H1 (cell line): ENCODE measurements around the gene CACNA1C. TPM values are rescaled to one million over a fixed set of nuclear protein-coding genes. Genes with fewer than 3 reads are reported as not detected.

Source experiments
- CTCF ChIA-PET: fragments of 300-600 bp; sonication (Branson Sonifier 250); formaldehyde crosslinking; loops from one replicate; lab custom pipeline; 2021; ENCODE audit not compliant: partially characterized antibody; lab: Charles Lee
- POLR2A ChIA-PET: fragments of 300-600 bp; sonication (Branson Sonifier 250); formaldehyde crosslinking; loops from one replicate; lab custom pipeline; 2021; ENCODE audit warnings: inconsistent platforms; ENCODE audit not compliant: partially characterized antibody; lab: Charles Lee
- DNase-seq, 2 experiments: peaks; one replicate each; pipeline versions ENCODE4 v3.0.0 to v3.0.0-alpha.2; 2010 to 2022; ENCODE audit warnings: low spot score in 2 of 2, low read depth in 1 of 2, mixed read lengths in 1 of 2
- FAIRE-seq: peaks from 2 replicates; lab custom pipeline; 2011; peaks lifted over from hg19 to GRCh38; lab: Jason Lieb, UNC
- H2AFZ ChIP-seq: 2 replicates; pipeline ENCODE4 v1.8.1; 2012; ENCODE audit warnings: low read length, inconsistent platforms
- H2AK5ac ChIP-seq: 2 replicates; pipeline ENCODE4 v1.6.1; 2013; ENCODE audit warnings: low read depth, low read length
- H2BK120ac ChIP-seq: replicated peaks from 2 replicates; pipeline ENCODE3; 2013; ENCODE audit warnings: low read depth, low read length, inconsistent platforms
- H2BK12ac ChIP-seq: 2 replicates; pipeline ENCODE4 v1.6.1; 2013; ENCODE audit warnings: low read depth, low read length
- H2BK15ac ChIP-seq: 2 replicates; pipeline ENCODE4 v1.6.1; 2013; ENCODE audit warnings: low read length
- H2BK20ac ChIP-seq: 2 replicates; pipeline ENCODE4 v1.6.1; 2013; ENCODE audit warnings: low read length
- H2BK5ac ChIP-seq: 2 replicates; pipeline ENCODE4 v1.6.1; 2013; ENCODE audit warnings: low read depth, low read length
- H3K14ac ChIP-seq: 2 replicates; pipeline ENCODE4 v1.6.1; 2013; ENCODE audit warnings: inconsistent platforms; ENCODE audit not compliant: insufficient read length
- H3K18ac ChIP-seq: 2 replicates; pipeline ENCODE4 v1.6.1; 2013; ENCODE audit warnings: low read length; ENCODE audit errors: extremely low read depth
- H3K23ac ChIP-seq: 2 replicates; pipeline ENCODE4 v1.6.1; 2013; ENCODE audit warnings: inconsistent platforms; ENCODE audit not compliant: insufficient read length
- H3K23me2 ChIP-seq: 2 replicates; pipeline ENCODE4 v1.6.1; 2013; ENCODE audit warnings: low read depth, low read length
- H3K27ac ChIP-seq: 2 replicates; pipeline ENCODE4 v1.6.1; 2011; ENCODE audit warnings: low read depth, low read length, inconsistent platforms
- H3K27me3 ChIP-seq, 4 experiments: replicated peaks in 1 of 4; 1 replicate in 1 of 4; 2 replicates in 3 of 4; pipeline versions ENCODE4 v1.6.1 to v1.8.1; 2011 to 2013; ENCODE audit warnings: low read length in 3 of 4, mild to moderate bottlenecking in 3 of 4, inconsistent platforms in 2 of 4, mixed read lengths in 2 of 4, moderate library complexity in 1 of 4; ENCODE audit not compliant: control insufficient read depth in 3 of 4, insufficient read depth in 3 of 4; ENCODE audit errors: extremely low read depth in 1 of 4
- H3K36me3 ChIP-seq, 4 experiments: 2 replicates each; pipeline versions ENCODE4 v1.6.1 to v1.8.1; 2011 to 2013; ENCODE audit warnings: mild to moderate bottlenecking in 4 of 4, low read length in 3 of 4, moderate library complexity in 2 of 4, control low read depth in 1 of 4, inconsistent platforms in 1 of 4; ENCODE audit not compliant: insufficient read depth in 4 of 4, control insufficient read depth in 2 of 4
- H3K4ac ChIP-seq: replicated peaks from 2 replicates; pipeline ENCODE3; 2013; ENCODE audit warnings: low read length, low read depth, mixed read lengths, inconsistent platforms; ENCODE audit not compliant: insufficient read length
- H3K4me1 ChIP-seq, 4 experiments: replicated peaks in 1 of 4; 1 replicate in 1 of 4; 2 replicates in 3 of 4; pipeline versions ENCODE4 v1.6.1 to v1.8.1; 2011 to 2013; ENCODE audit warnings: low read length in 3 of 4, inconsistent platforms in 2 of 4, mixed read lengths in 1 of 4; ENCODE audit not compliant: insufficient read depth in 4 of 4, control insufficient read depth in 3 of 4
- H3K4me2 ChIP-seq, 2 experiments: 2 replicates each; pipeline versions ENCODE4 v1.6.1 to v1.8.1; 2011 to 2013; ENCODE audit warnings: low read depth in 2 of 2, low read length in 2 of 2, control low read depth in 1 of 2, inconsistent platforms in 1 of 2, mild to moderate bottlenecking in 1 of 2; ENCODE audit not compliant: insufficient read depth in 1 of 2
- H3K4me3 ChIP-seq, 4 experiments: fragments of 200-600, 300-600 bp in 1 of 4; sonication (generic), shearing (Covaris generic), sonication (Bioruptor Twin) in 1 of 4; 2 replicates each; pipeline versions ENCODE4 v1.5.1 to v1.8.1; 2011 to 2016; ENCODE audit warnings: low read length in 4 of 4, low read depth in 3 of 4, control low read depth in 2 of 4, inconsistent platforms in 2 of 4, mild to moderate bottlenecking in 2 of 4, mixed read lengths in 1 of 4, moderate library complexity in 1 of 4; ENCODE audit not compliant: insufficient read depth in 2 of 4; ENCODE audit errors: extremely low read depth in 1 of 4
- H3K56ac ChIP-seq: replicated peaks from 2 replicates; pipeline ENCODE3; 2013; ENCODE audit warnings: low read depth, mild to moderate bottlenecking, mixed read lengths, low read length, inconsistent platforms; ENCODE audit not compliant: insufficient read length
- H3K79me1 ChIP-seq: 2 replicates; pipeline ENCODE4 v1.6.1; 2013; ENCODE audit warnings: low read depth, low read length, control low read depth
- H3K79me2 ChIP-seq, 2 experiments: 2 replicates each; pipeline versions ENCODE4 v1.6.1 to v1.8.1; 2012 to 2013; ENCODE audit warnings: low read length in 2 of 2, mild to moderate bottlenecking in 2 of 2, inconsistent platforms in 1 of 2; ENCODE audit not compliant: insufficient read depth in 2 of 2, control insufficient read depth in 1 of 2
- H3K9ac ChIP-seq, 4 experiments: replicated peaks in 1 of 4; 1 replicate in 1 of 4; 2 replicates in 3 of 4; pipeline versions ENCODE4 v1.6.1 to v1.8.1; 2011 to 2013; ENCODE audit warnings: low read depth in 3 of 4, low read length in 3 of 4, control low read depth in 2 of 4, mild to moderate bottlenecking in 2 of 4, moderate library complexity in 2 of 4, inconsistent platforms in 1 of 4; ENCODE audit errors: extremely low read depth in 1 of 4
- H3K9me3 ChIP-seq, 2 experiments: 2 replicates each; pipeline versions ENCODE4 v1.6.1 to v1.8.1; 2012 to 2013; ENCODE audit warnings: mild to moderate bottlenecking in 2 of 2, moderate library complexity in 2 of 2, control low read depth in 1 of 2, inconsistent platforms in 1 of 2, low read depth in 1 of 2, low read length in 1 of 2, mixed read lengths in 1 of 2; ENCODE audit not compliant: insufficient read depth in 2 of 2
- H4K20me1 ChIP-seq, 2 experiments: replicated peaks in 1 of 2; 2 replicates each; pipeline versions ENCODE3 to v1.8.1; 2011 to 2013; ENCODE audit warnings: inconsistent platforms in 2 of 2, low read length in 2 of 2, mild to moderate bottlenecking in 1 of 2; ENCODE audit not compliant: insufficient read depth in 2 of 2, control insufficient read depth in 1 of 2
- H4K5ac ChIP-seq: 2 replicates; pipeline ENCODE4 v1.6.1; 2013; ENCODE audit warnings: low read length, low read depth, mixed read lengths, inconsistent platforms; ENCODE audit not compliant: insufficient read length
- H4K8ac ChIP-seq: 2 replicates; pipeline ENCODE4 v1.8.0; 2013; ENCODE audit warnings: mild to moderate bottlenecking, moderate library complexity, low read length, inconsistent platforms; ENCODE audit not compliant: insufficient read depth; ENCODE audit errors: extremely low read depth
- H4K91ac ChIP-seq: replicated peaks from 2 replicates; pipeline ENCODE3; 2013; ENCODE audit warnings: low read length, mixed read lengths, inconsistent platforms; ENCODE audit not compliant: insufficient read length
- BRCA1 ChIP-seq: IDR thresholded peaks from 2 replicates; pipeline ENCODE4 v1.6.1; 2012; ENCODE audit warnings: low read depth, low read length, improper control_type of control experiment
- CBX5 ChIP-seq: fragments of 300-800, 300-1000 bp; sonication (generic); IDR thresholded peaks from 2 replicates; pipeline ENCODE4 v1.7.1; 2016; ENCODE audit warnings: antibody characterized with exemption, low read length, low read depth
- CHD2 ChIP-seq: IDR thresholded peaks from 2 replicates; pipeline ENCODE4 v1.6.1; 2012; ENCODE audit warnings: low read length, improper control_type of control experiment
- CTBP2 ChIP-seq: IDR thresholded peaks from 2 replicates; pipeline ENCODE4 v1.7.0; 2011; ENCODE audit warnings: borderline replicate concordance, mild to moderate bottlenecking, moderate library complexity, mixed read lengths, low read length; ENCODE audit not compliant: insufficient read depth, insufficient read length
- FOSL1 ChIP-seq: IDR thresholded peaks from 2 replicates; pipeline ENCODE4 v1.6.1; 2011; ENCODE audit warnings: mild to moderate bottlenecking, low read depth, low read length, moderate library complexity; ENCODE audit not compliant: insufficient read depth
- GTF2F1 ChIP-seq: IDR thresholded peaks from 2 replicates; pipeline ENCODE4 v1.6.1; 2012; ENCODE audit warnings: low read depth, low read length, improper control_type of control experiment, borderline replicate concordance
- POLR2AphosphoS5 ChIP-seq: IDR thresholded peaks from 2 replicates; pipeline ENCODE4 v1.6.1; 2011; ENCODE audit warnings: low read depth, low read length
- POU5F1 ChIP-seq: IDR thresholded peaks from 2 replicates; pipeline ENCODE4 v1.6.1; 2011; ENCODE audit warnings: low read depth, mild to moderate bottlenecking, low read length, moderate library complexity
- SP2 ChIP-seq: IDR thresholded peaks from 2 replicates; pipeline ENCODE4 v1.6.1; 2012; ENCODE audit warnings: mild to moderate bottlenecking, low read length, inconsistent platforms
- TAF1 ChIP-seq: IDR thresholded peaks from 2 replicates; pipeline ENCODE4 v1.6.1; 2011; ENCODE audit warnings: mild to moderate bottlenecking, low read depth, low read length
- TBP ChIP-seq: IDR thresholded peaks from 2 replicates; pipeline ENCODE4 v1.6.1; 2011; ENCODE audit warnings: low read depth, low read length, improper control_type of control experiment
- WGBS, 2 experiments: shearing (Covaris generic) in 1 of 2; methylation state at CpG; one replicate each; pipeline versions ENCODE4 v1.1.6 to v1.1.7; 2013 to 2015; ENCODE audit warnings: low lambda C conversion rate in 2 of 2, mixed read lengths in 2 of 2, inconsistent platforms in 1 of 2, low coverage in 1 of 2, missing lambda C conversion rate in 1 of 2; ENCODE audit not compliant: insufficient replicate concordance in 2 of 2, insufficient coverage in 1 of 2, insufficient read length in 1 of 2; ENCODE audit errors: extremely low coverage in 1 of 2, missing lambda C conversion rate in 1 of 2; 5-methylcytosine and 5-hydroxymethylcytosine counted together
- polyA plus RNA-seq, 7 experiments: library from polyadenylated mRNA; depleted of rRNA in 3 of 7; stranded (reverse) in 5 of 7; unstranded in 2 of 7; fragments of >200 nt in 5 of 7; fragments of 200-250 nt in 2 of 7; gene quantifications; 1 replicate in 5 of 7; 2 replicates in 1 of 7; 4 replicates in 1 of 7; pipeline versions ENCODE4 v1.2.1 to v1.2.3, GENCODE V29; 2011 to 2013; ENCODE audit warnings: missing spikeins in 2 of 7, mixed read lengths in 2 of 7
- total RNA-seq: library from RNA; stranded (reverse); fragmentation: NEBNext Ultra II Directional; extraction: Animal tissue kit (Norgen Biotek cat#: 25700); gene quantifications from 2 replicates; pipeline ENCODE4 v1.2.1, GENCODE V29; 2021

Gene CACNA1C
- total and polyA plus RNA-seq, 2 of the 8 experiments (the other 6 are each of a cell fraction or from before 2014, with no cell fraction given): 1.3 TPM

DNA sequence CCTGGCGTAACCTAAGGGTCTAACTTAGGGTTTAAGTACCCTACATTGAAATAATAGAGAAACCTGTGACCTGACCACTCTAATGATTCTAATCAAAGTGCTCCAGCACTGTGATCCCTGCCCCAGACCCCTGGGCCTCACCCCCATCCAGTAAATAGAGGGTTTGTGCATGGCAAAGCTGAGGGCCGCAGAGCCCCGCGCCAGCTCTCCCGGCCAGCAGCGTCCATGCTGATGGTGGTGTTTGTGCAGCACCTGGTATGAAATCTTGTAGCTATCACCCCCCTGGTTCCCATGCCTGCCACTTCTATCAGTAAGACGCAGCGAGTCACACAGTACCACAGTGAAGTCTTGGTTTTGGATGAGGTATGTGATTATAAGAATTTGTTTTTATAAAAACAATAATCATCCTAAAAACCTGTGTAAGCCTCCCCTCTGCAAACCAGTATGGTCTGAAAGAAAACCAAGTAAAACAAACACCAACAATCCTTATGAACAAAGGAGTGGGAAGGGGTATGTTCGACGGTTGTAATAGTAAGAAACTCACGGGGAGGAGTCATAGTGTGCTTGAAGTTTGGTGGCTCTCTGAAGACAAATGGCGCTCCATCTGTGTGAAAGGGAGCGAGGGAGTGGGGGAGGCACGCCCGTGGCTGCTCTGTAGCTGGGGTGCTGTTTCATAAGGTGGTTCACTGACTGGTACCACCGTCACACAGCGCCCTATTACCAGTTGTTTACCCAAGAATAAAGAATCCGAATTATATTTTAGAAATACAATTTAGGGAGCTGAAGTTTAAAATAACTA is 156.2 kb downstream of the CACNA1C start:
- Histone ChIP-seq H4K91ac (no peak overlapping the region), H2BK15ac (no peak overlapping the region), H2AK5ac (no peak overlapping the region), H2BK5ac (no peak overlapping the region), H3K14ac (no peak overlapping the region), H3K27me3 (no peaks in the 10 kb centered on the region), H3K9ac (no peak overlapping the region), H3K36me3 (no peaks in the 10 kb centered on the region), H4K8ac (no peak overlapping the region), H2BK20ac (no peak overlapping the region), H3K4ac (no peak overlapping the region), H3K56ac (no peak overlapping the region), H3K4me2 (no peak overlapping the region), H3K4me3 (no peak overlapping the region), H3K4me1 (peaks cover 0 to 11% (median 8%) of the 10 kb centered on the region in 4 experiments), H4K5ac (no peak overlapping the region), H3K23ac (no peak overlapping the region), H3K9me3 (no peaks in the 10 kb centered on the region), H4K20me1 (no peaks in the 10 kb centered on the region), H3K27ac (no peak overlapping the region), H3K23me2 (no peaks in the 10 kb centered on the region), H3K79me2 (no peaks in the 10 kb centered on the region), H2BK12ac (no peak overlapping the region), H2AFZ (no peak overlapping the region), H2BK120ac (no peak overlapping the region), H3K79me1 (no peaks in the 10 kb centered on the region), H3K18ac (no peak overlapping the region)
- FAIRE-seq: no peak
- ChIA-PET CTCF (interaction anchor here (0.6 to 1.3 kb wide), 4 partner anchors 15 to 251 kb away, joined by 3 to 4 read pairs (median 4); no protein-coding TSS in a partner anchor), POLR2A (no interaction called here)
- DNase-seq: no peak
- TF ChIP-seq CTBP2 (no peak), POU5F1 (no peak), FOSL1 (no peak), TBP (no peak), CHD2 (no peak), GTF2F1 (no peak), TAF1 (no peak), CBX5 (no peak), SP2 (no peak), POLR2AphosphoS5 (no peak), BRCA1 (no peak)
- 88% methylated on average over 18 of the region's 18 CpGs; no CpG with 5 or more reads in 1 of the 2 experiments for WGBS, 2 experiments
